WERI-Rb-1 (cell line): Measurements from ENCODE around the gene KIAA1671.

Experiments used
- DNase-seq: peaks from one replicate; pipeline ENCODE4 v3.0.0-alpha.2; 2020
- H3K27ac ChIP-seq: fragments of 250-450 bp; sonication (Bioruptor Pico); 2 replicates; pipeline ENCODE4 v1.5.1; 2020; ENCODE audit warnings: mild to moderate bottlenecking, moderate library complexity
- H3K27me3 ChIP-seq: fragments of 250-450 bp; sonication (Bioruptor Pico); 2 replicates; pipeline ENCODE4 v1.5.1; 2021; ENCODE audit warnings: mild to moderate bottlenecking, low read depth, moderate library complexity; ENCODE audit not compliant: insufficient read depth, severe bottlenecking
- H3K36me3 ChIP-seq: fragments of 250-450 bp; sonication (Bioruptor Pico); 2 replicates; pipeline ENCODE4 v1.5.1; 2020; ENCODE audit warnings: mild to moderate bottlenecking, moderate library complexity
- H3K4me3 ChIP-seq: 2 replicates; pipeline ENCODE4 v1.5.1; 2011; ENCODE audit warnings: low read depth, mild to moderate bottlenecking, control low read depth, low read length
- H3K9me3 ChIP-seq: fragments of 250-450 bp; sonication (Bioruptor Pico); 2 replicates; pipeline ENCODE4 v1.5.1; 2021; ENCODE audit warnings: mild to moderate bottlenecking, moderate library complexity; ENCODE audit not compliant: severe bottlenecking
- TF ChIP-seq, protein P1 (sequence below): IDR thresholded peaks from 2 replicates; pipeline ENCODE4 v1.5.1; 2011; ENCODE audit warnings: low read depth, mild to moderate bottlenecking, control low read depth, inconsistent platforms, low read length

KIAA1671 gene

DNA sequence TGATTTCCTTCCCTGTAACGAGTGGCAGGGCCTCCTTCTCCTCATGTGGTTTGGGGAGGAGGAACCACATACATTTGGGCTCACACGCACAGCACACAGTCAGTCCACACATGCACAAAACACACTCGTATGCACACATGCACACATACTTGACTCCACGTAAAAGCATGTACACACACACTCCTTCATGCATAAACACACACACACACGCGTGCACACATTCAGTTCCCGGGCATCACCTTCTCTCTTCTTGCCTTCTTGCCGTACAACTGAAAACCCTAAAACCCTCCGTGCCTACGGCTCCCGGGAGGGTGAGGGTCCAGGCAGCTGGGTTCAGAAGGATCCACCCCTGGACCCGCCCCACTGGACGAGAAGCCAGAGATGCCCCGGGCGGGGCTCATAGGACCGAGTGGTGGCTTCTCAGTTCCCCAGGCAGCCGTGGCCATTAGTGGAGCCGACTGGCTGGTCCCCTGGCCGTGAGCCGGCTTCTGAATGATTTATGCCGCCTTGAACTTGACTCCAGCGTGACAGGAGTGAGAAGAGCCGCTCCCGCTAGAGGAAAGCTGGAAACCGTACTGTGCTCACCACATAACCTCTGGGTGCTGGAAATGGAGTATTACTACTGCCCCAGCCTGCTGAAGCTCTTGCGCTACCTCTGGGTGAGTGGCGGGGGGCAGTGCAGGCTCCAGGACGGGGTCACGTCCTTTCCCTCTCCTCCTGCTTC is 117.4 kb downstream of the KIAA1671 start:
- Histone ChIP-seq H3K9me3 (no peaks in the 10 kb centered on the region), H3K27ac (no peak overlapping the region), H3K4me3 (no peak overlapping the region), H3K27me3 (no peaks in the 10 kb centered on the region), H3K36me3 (no peaks in the 10 kb centered on the region)
- TF ChIP-seq, protein P1, sequence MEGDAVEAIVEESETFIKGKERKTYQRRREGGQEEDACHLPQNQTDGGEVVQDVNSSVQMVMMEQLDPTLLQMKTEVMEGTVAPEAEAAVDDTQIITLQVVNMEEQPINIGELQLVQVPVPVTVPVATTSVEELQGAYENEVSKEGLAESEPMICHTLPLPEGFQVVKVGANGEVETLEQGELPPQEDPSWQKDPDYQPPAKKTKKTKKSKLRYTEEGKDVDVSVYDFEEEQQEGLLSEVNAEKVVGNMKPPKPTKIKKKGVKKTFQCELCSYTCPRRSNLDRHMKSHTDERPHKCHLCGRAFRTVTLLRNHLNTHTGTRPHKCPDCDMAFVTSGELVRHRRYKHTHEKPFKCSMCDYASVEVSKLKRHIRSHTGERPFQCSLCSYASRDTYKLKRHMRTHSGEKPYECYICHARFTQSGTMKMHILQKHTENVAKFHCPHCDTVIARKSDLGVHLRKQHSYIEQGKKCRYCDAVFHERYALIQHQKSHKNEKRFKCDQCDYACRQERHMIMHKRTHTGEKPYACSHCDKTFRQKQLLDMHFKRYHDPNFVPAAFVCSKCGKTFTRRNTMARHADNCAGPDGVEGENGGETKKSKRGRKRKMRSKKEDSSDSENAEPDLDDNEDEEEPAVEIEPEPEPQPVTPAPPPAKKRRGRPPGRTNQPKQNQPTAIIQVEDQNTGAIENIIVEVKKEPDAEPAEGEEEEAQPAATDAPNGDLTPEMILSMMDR = no peak
- peak; percentile 16 for DNase-seq

DNA sequence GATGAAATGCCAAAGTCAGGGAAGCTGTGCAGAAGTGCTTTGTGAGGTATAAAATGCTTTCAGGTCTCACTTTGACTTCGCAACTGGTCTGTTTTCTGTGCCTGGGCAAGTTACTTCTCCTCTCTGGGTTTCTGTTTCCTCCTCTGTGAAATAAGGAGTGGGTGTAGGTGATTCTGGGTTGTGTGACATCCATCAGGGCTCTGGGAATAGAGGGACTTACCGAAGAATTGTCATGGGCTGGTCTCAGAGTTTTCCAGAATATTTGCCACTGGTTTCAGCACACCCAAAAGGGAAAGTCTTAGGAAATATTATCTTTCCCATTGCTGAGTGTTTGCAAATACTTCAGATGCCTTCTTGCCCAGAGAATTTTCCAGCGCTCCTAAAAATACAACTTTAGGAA is 118.4 kb downstream of the KIAA1671 start:
- no peak overlapping the region for H3K4me3 ChIP-seq
- no peak overlapping the region for H3K27ac ChIP-seq
- no peak for DNase-seq
- TF ChIP-seq, protein P1 = no peak
- no peaks in the 10 kb centered on the region for H3K36me3 ChIP-seq
- no peaks in the 10 kb centered on the region for H3K9me3 ChIP-seq
- no peaks in the 10 kb centered on the region for H3K27me3 ChIP-seq

DNA sequence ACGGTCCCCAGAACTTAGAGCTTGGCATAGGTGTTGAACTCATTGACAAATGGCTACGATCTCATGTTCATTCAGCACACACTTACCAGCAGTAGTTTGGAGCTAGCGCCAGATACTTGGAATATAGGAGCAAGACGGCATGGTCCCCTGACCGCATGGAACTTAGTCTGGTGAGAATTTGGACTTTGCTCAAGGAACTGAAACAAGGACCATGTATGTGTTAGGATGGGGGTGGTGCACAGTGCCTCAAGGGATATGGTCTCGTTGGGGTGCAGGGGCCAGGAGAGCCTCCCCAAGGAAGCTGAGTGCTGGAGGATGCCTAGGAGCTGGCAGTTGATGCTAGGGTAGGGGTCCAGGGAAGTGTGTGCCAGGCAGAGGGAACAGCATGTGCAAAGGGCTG is 119.2 kb downstream of the KIAA1671 start:
- no peak for DNase-seq
- no peak overlapping the region for H3K4me3 ChIP-seq
- no peaks in the 10 kb centered on the region for H3K9me3 ChIP-seq
- TF ChIP-seq, protein P1 = no peak
- H3K27me3 ChIP-seq = no peaks in the 10 kb centered on the region
- H3K27ac ChIP-seq = no peak overlapping the region
- no peaks in the 10 kb centered on the region for H3K36me3 ChIP-seq

DNA sequence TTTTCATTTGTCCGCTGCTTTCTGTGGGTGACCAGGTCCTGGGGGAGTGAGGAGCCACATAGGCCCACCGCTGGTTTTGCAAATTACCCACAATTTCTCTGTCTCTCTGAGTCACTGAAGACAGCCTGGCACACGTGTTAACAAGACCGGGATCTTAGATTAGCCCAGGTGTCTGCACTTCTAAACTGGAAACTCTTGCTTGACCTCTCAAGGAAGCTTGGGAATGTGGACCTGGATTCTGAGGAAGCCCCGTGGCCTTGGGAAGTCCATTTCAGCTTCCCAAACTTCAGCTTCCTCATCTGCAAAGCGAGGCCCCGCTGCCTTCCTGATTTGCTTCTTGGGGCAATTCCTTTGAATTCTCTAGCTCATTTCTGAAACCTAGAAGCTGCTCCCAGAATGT is 119.9 kb downstream of the KIAA1671 start:
- Histone ChIP-seq H3K9me3 (no peaks in the 10 kb centered on the region), H3K4me3 (no peak overlapping the region), H3K36me3 (no peaks in the 10 kb centered on the region), H3K27ac (no peak overlapping the region), H3K27me3 (no peaks in the 10 kb centered on the region)
- TF ChIP-seq, protein P1 = no peak
- DNase-seq = no peak

DNA sequence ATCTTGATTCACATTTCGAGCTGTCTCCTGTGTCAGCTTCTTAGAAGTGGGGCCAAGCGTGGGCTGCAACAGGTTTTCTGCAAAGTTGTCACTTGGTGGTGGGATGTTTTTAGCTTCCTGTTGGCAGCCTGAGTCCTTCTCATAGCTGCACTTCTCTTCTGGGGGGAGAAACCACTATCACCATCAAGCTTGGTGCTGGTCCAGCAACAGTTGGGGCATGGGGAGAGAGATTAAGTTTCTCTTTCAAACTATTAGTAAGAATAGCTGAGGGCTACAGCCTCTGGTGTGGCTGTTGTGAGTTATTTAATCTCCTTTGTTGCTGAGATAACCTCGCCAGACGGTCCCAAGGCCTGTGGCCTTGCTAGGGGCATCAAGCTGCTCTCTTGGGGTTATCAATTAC is 123.8 kb downstream of the KIAA1671 start:
- Histone ChIP-seq H3K27ac (peak overlapping the region; percentile 21), H3K27me3 (no peaks in the 10 kb centered on the region), H3K36me3 (no peaks in the 10 kb centered on the region), H3K9me3 (no peaks in the 10 kb centered on the region), H3K4me3 (no peak overlapping the region)
- TF ChIP-seq, protein P1 = no peak
- DNase-seq = peak; percentile 56

DNA sequence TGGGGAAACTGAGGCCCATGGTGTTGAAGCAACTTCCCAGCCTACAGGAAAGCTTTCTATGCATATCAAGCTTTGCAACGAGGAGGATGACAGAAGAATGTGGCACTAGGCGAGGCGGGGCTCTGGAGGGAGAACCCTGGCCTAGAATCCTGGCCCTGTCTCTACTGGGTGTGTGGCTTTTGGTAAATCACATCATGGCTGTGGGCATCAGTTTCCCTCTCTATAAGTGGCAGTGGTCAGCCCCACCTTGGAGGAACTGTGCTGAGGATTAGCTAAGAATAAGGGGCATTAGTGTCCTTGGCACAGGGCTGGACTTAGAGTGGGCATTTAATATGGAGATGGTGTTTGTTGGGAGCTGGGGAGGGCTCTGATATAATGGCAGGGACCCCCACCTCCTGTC is 124.5 kb downstream of the KIAA1671 start:
- TF ChIP-seq, protein P1 = no peak
- no peaks in the 10 kb centered on the region for H3K27me3 ChIP-seq
- H3K36me3 ChIP-seq = no peaks in the 10 kb centered on the region
- peak overlapping the region; percentile 21; the same call in 1 of the 2 replicates for H3K27ac ChIP-seq
- DNase-seq = no peak
- no peak overlapping the region for H3K4me3 ChIP-seq
- no peaks in the 10 kb centered on the region for H3K9me3 ChIP-seq
